Heart left ventricle (tissue), 13 donors: ENCODE data around the gene TUBA4B.

Experiments
- CTCF ChIP-seq, 12 donors: fragments of 200-600 bp; sonication (generic) in 4 of 12; IDR thresholded peaks; one replicate each; pipeline versions ENCODE4 v1.5.0 to v1.8.0; 2018 to 2022; ENCODE audit warnings: antibody characterized with exemption in 12 of 12, mild to moderate bottlenecking in 5 of 12
- POLR2A ChIP-seq, 2 donors: fragments of 450-650 bp; IDR thresholded peaks; one replicate each; pipeline ENCODE4 v1.6.1; 2017; ENCODE audit warnings: antibody characterized with exemption in 2 of 2, mild to moderate bottlenecking in 2 of 2, moderate library complexity in 2 of 2
- donor health status: ischemic (EF 13 %, LVEDD 7.1; RV severe dilation, severe dysfunction).
- donor health status: DM: no; HTN: yes; CAD: no.
- donor health status: DM: no; HTN: no; CAD: no.
- donor health status: ischemic (EF 25% LVEDD 6.9; RV normal size, moderate dysfunction).
- donor health status: ischemic (EF 25% LVEDD 5.7; RV mildly dilated, moderate dysfunction).
- donor health status: ischemic (EF 35%, LVEDD 5.7; RV mildly dilated, moderate dysfunction).
- donor health status: nonischemic (EF 11% LVEDD 7.7; RV severe dilation, severe dysfunction).
- donor health status: DM: yes; HTN: yes; CAD: no.
- donor health status: PGD.
- donor health status: ischemic (EF 29% LVEDD 5.4; RV normal size, mild dysfunction).
- donor health status: nonischemic (EF 23%, LVEDD 6.1; RV moderate dilation, normal function).

- TF ChIP-seq POLR2A (IDR thresholded peaks at IDR 0.05) (no peak), CTCF (IDR thresholded peaks at IDR 0.05) (no peak)
Observed at GRCh38 chr2:219250049-219250781, 2.8 kb upstream of the TUBA4B start.
